ENCODE results near the gene DNAH1. TPM values are rescaled to one million over a fixed set of nuclear protein-coding genes. Genes with fewer than 3 reads are reported as not detected.

DNAH1 gene
- total RNA-seq, 1 donor, result 8.7 TPM

GRCh38 chr3:52388933-52389332 lies 72.8 kb downstream of the DNAH1 start:
- TF ChIP-seq, protein P1, sequence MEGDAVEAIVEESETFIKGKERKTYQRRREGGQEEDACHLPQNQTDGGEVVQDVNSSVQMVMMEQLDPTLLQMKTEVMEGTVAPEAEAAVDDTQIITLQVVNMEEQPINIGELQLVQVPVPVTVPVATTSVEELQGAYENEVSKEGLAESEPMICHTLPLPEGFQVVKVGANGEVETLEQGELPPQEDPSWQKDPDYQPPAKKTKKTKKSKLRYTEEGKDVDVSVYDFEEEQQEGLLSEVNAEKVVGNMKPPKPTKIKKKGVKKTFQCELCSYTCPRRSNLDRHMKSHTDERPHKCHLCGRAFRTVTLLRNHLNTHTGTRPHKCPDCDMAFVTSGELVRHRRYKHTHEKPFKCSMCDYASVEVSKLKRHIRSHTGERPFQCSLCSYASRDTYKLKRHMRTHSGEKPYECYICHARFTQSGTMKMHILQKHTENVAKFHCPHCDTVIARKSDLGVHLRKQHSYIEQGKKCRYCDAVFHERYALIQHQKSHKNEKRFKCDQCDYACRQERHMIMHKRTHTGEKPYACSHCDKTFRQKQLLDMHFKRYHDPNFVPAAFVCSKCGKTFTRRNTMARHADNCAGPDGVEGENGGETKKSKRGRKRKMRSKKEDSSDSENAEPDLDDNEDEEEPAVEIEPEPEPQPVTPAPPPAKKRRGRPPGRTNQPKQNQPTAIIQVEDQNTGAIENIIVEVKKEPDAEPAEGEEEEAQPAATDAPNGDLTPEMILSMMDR (IDR thresholded peaks at IDR 0.05; ENCODE audit: extremely low read depth, low read depth, low read length), result peak; percentile 18

GRCh38 chr3:52391096-52391495 lies 75.0 kb downstream of the DNAH1 start:
- no peaks in the 10 kb centered on the region for H3K4me1 ChIP-seq (ENCODE audit: insufficient read depth, low read length)
- no peak for DNase-seq (ENCODE audit: insufficient read length, low spot score, missing footprints)
- TF ChIP-seq, protein P1 (IDR thresholded peaks at IDR 0.05; ENCODE audit: extremely low read depth, low read depth, low read length), result no peak
- H3K4me2 ChIP-seq (ENCODE audit: insufficient read depth, low read length), result no peak overlapping the region
- no peak overlapping the region for H3K4me3 ChIP-seq (ENCODE audit: insufficient read depth, low read length)
- H3K27ac ChIP-seq (ENCODE audit: low read depth, low read length), result no peak overlapping the region
- no peaks in the 10 kb centered on the region for H3K36me3 ChIP-seq (ENCODE audit: insufficient read depth, low read length)
- H4K20me1 ChIP-seq (ENCODE audit: insufficient read depth, low read length), result no peaks in the 10 kb centered on the region
- no peaks in the 10 kb centered on the region for H3K27me3 ChIP-seq (ENCODE audit: insufficient read depth, low read length)
- H3K9me3 ChIP-seq (ENCODE audit: low read depth, low read length), result no peaks in the 10 kb centered on the region
- H2AFZ ChIP-seq (ENCODE audit: low read length), result no peak overlapping the region
- H3K79me2 ChIP-seq (ENCODE audit: insufficient read depth, low read length), result no peaks in the 10 kb centered on the region

More at GRCh38 chr3:52388933-52389332, 72.8 kb downstream of the DNAH1 start:
- H3K4me2 ChIP-seq (ENCODE audit: insufficient read depth, low read length), result no peak overlapping the region
- no peak overlapping the region for H3K4me3 ChIP-seq (ENCODE audit: insufficient read depth, low read length)
- H3K9me3 ChIP-seq (ENCODE audit: low read depth, low read length), result no peaks in the 10 kb centered on the region
- DNase-seq (ENCODE audit: insufficient read length, low spot score, missing footprints), result peak; percentile 94
- H3K79me2 ChIP-seq (ENCODE audit: insufficient read depth, low read length), result no peaks in the 10 kb centered on the region
- H3K27ac ChIP-seq (ENCODE audit: low read depth, low read length), result no peak overlapping the region
- H2AFZ ChIP-seq (ENCODE audit: low read length), result no peak overlapping the region
- H3K36me3 ChIP-seq (ENCODE audit: insufficient read depth, low read length), result no peaks in the 10 kb centered on the region
- no peaks in the 10 kb centered on the region for H3K4me1 ChIP-seq (ENCODE audit: insufficient read depth, low read length)
- H3K27me3 ChIP-seq (ENCODE audit: insufficient read depth, low read length), result no peaks in the 10 kb centered on the region
- no peaks in the 10 kb centered on the region for H4K20me1 ChIP-seq (ENCODE audit: insufficient read depth, low read length)

- H3K4me2 ChIP-seq (ENCODE audit: insufficient read depth, low read length), result no peak overlapping the region
- no peaks in the 10 kb centered on the region for H4K20me1 ChIP-seq (ENCODE audit: insufficient read depth, low read length)
- H3K79me2 ChIP-seq (ENCODE audit: insufficient read depth, low read length), result no peaks in the 10 kb centered on the region
- DNase-seq (ENCODE audit: insufficient read length, low spot score, missing footprints), result peak; percentile 68
- no peaks in the 10 kb centered on the region for H3K36me3 ChIP-seq (ENCODE audit: insufficient read depth, low read length)
- H3K27me3 ChIP-seq (ENCODE audit: insufficient read depth, low read length), result no peaks in the 10 kb centered on the region
- no peak overlapping the region for H3K4me3 ChIP-seq (ENCODE audit: insufficient read depth, low read length)
- no peaks in the 10 kb centered on the region for H3K4me1 ChIP-seq (ENCODE audit: insufficient read depth, low read length)
- H3K27ac ChIP-seq (ENCODE audit: low read depth, low read length), result no peak overlapping the region
- H3K9me3 ChIP-seq (ENCODE audit: low read depth, low read length), result no peaks in the 10 kb centered on the region
- no peak overlapping the region for H2AFZ ChIP-seq (ENCODE audit: low read length)
- TF ChIP-seq, protein P1 (IDR thresholded peaks at IDR 0.05; ENCODE audit: extremely low read depth, low read depth, low read length), result no peak
Measured at GRCh38 chr3:52392216-52392930, 76.3 kb downstream of the DNAH1 start.

- no peaks in the 10 kb centered on the region for H3K27me3 ChIP-seq (ENCODE audit: insufficient read depth, low read length)
- H3K4me2 ChIP-seq (ENCODE audit: insufficient read depth, low read length), result no peak overlapping the region
- H4K20me1 ChIP-seq (ENCODE audit: insufficient read depth, low read length), result no peaks in the 10 kb centered on the region
- no peaks in the 10 kb centered on the region for H3K9me3 ChIP-seq (ENCODE audit: low read depth, low read length)
- H2AFZ ChIP-seq (ENCODE audit: low read length), result no peak overlapping the region
- TF ChIP-seq, protein P1 (IDR thresholded peaks at IDR 0.05; ENCODE audit: extremely low read depth, low read depth, low read length), result no peak
- no peak overlapping the region for H3K4me3 ChIP-seq (ENCODE audit: insufficient read depth, low read length)
- H3K79me2 ChIP-seq (ENCODE audit: insufficient read depth, low read length), result no peaks in the 10 kb centered on the region
- H3K36me3 ChIP-seq (ENCODE audit: insufficient read depth, low read length), result no peaks in the 10 kb centered on the region
- DNase-seq (ENCODE audit: insufficient read length, low spot score, missing footprints), result peak; percentile 86
- H3K4me1 ChIP-seq (ENCODE audit: insufficient read depth, low read length), result no peaks in the 10 kb centered on the region
- H3K27ac ChIP-seq (ENCODE audit: low read depth, low read length), result no peak overlapping the region
Measured at GRCh38 chr3:52393131-52393807, 77.2 kb downstream of the DNAH1 start.
